Fibroblast of mammary gland (primary cell): ENCODE data around the gene P2RX7.

Experiments used
- DNase-seq: peaks from one replicate; pipeline ENCODE4 v3.0.0-alpha.2; 2010; ENCODE audit warnings: low read depth
- H3K4me3 ChIP-seq: 2 replicates; pipeline ENCODE4 v1.5.1; 2011; ENCODE audit warnings: low read depth, mild to moderate bottlenecking, low read length, moderate library complexity; ENCODE audit not compliant: control insufficient read depth
- TF ChIP-seq, protein P1 (sequence below): conservative IDR thresholded peaks from 2 replicates; pipeline ENCODE4 v1.5.1; 2011; ENCODE audit warnings: low read depth, low read length, inconsistent platforms; ENCODE audit not compliant: control insufficient read depth, insufficient read depth

Gene P2RX7

DNA sequence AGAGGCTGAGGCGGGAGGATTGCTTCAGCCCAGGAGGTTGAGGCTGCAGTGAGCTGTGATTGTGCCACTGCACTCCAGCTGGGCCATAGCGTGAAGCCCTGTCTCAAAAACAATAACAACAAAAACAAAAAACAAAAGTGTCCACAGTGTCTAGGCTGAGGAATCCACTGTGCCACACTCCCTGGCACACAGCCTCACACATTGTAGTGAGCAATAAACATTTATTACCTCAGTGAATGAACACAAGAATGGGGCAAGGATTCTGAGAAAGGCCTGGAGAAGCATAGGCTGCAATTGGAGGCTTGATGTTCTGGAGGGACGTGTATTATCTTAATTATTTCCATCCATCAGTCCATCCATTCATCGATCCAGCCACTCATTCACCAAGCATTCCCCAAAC, 17.1 kb upstream of the P2RX7 start:
- DNase-seq: no peak
- TF ChIP-seq, protein P1, sequence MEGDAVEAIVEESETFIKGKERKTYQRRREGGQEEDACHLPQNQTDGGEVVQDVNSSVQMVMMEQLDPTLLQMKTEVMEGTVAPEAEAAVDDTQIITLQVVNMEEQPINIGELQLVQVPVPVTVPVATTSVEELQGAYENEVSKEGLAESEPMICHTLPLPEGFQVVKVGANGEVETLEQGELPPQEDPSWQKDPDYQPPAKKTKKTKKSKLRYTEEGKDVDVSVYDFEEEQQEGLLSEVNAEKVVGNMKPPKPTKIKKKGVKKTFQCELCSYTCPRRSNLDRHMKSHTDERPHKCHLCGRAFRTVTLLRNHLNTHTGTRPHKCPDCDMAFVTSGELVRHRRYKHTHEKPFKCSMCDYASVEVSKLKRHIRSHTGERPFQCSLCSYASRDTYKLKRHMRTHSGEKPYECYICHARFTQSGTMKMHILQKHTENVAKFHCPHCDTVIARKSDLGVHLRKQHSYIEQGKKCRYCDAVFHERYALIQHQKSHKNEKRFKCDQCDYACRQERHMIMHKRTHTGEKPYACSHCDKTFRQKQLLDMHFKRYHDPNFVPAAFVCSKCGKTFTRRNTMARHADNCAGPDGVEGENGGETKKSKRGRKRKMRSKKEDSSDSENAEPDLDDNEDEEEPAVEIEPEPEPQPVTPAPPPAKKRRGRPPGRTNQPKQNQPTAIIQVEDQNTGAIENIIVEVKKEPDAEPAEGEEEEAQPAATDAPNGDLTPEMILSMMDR: no peak

DNA sequence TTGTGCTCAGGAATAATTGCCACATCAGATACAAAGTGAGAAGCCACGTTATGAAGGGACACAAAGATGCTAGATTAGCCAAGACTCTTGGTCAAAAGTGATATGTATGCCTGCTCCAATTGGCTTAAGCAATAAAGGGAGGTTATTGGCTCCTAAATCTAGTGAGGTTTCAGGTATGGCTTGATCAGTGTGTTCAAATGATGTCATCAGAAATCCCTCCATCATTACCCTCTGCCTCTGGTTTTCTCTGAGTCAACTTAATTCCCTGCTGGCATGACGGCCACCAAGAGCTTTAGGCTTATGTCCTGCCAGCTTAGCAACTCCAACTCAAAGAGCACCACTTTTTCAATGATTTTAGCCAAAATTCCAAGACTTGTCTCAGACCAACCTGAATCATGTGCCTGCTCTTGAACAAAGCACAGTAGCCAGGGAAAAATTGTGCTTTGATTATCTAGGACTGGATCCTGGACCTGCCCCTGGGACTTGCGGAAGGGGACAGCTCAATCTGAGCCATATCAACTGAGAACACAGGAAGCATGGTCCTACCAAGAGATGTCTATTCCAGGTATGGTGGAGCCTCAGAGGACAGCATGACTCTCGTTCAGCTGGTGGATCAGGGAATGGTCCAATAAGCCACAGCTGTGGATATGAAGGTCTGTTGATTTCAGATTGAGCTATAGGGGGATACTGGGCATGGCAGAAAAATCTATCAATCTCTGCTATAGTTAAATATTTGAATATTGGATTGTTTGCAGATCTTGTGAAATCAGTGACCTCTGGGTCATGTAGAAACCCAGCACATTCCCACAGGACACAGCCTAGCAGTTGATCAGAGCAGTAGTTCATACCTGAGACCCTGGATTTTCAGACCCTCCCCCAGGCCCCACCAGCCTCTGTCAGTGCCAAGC, 16.1 kb upstream of the P2RX7 start:
- no peak for DNase-seq
- TF ChIP-seq, protein P1: no peak
- H3K4me3 ChIP-seq: no peak overlapping the region

More for the DNA sequence above, 17.1 kb upstream of the P2RX7 start:
- no peak overlapping the region for H3K4me3 ChIP-seq

DNA sequence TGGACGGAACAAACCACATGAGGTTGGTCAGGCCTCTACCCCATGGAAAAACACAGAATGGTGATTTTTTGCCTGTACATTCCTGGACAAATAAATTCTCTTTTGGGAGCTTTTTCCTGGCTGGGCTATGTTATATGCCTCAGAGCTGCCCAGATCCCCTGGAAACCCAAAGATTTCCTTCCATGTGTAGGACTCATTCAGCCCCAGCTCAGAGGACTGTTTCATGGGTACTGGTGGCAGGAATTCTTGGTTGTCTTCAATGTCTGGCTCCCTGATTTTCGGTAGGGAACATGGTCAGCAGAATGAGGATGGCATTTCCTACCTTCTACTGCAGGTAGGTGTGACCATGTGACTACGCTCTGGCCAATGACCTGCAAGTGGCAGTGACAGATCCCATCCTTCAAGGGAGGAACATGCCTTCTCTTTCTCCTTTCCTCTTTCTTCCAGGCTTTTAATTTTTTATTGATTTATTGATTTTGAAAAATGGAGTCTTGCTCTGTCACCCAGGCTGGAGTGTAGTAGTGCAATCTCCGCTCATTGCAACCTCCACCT, 15.4 kb upstream of the P2RX7 start:
- TF ChIP-seq, protein P1: no peak
- DNase-seq: no peak
- H3K4me3 ChIP-seq: no peak overlapping the region

DNA sequence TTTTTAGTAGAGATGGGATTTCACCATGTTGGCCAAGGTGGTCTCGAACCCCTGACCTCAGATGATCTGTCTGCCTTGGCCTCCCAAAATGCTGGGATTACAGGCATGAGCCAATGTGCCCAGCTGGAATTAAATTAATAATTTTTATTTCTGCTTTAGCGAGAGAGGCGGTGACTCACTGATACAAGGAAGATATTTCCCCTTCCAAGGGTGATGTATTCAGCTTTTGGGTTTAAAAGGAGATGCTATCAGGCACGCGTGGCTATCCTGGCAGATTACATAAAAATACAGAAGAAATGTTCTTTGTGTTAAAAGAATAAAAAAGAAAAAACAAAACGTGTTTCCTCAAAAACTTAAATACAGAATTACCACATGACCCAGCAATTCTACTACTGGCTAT, 12.4 kb upstream of the P2RX7 start:
- no peak overlapping the region for H3K4me3 ChIP-seq
- no peak for DNase-seq
- TF ChIP-seq, protein P1: no peak

DNA sequence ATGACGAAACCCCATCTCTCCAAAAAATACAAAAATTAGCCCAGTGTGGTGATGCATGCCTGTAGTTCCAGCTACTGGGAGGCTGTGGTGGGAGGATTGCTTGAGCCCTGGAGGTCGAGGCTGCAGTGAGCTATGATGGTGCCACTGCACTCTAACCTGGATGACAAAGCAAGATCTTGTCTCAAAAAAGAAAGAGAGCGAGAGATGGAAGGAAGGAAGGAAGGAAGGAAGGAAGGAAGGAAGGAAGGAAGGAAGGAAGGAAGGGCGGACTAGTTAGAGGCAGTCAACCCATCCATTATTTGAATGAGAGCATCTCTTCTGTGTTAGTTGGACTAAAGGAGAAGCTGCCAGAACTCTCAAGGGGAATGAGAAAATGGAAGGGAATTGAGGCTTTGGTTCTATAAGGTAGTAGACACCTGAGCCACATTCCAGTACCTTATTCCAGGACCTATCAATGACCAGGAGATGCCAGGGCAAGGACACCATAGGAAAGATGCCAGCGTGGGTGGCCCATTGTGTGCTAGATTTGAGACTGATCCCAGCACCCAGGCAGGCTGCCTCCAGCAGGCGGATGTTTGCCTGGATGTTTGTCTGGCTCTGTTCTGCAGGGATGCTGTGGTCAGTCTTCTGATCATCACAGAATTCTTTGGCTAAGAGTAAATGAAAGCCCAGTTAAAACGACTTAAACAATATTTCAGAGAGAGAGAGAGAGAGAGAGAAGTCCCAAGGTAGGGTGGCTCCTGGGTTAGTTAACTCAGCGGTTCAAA, 11.5 kb upstream of the P2RX7 start:
- H3K4me3 ChIP-seq: no peak overlapping the region
- TF ChIP-seq, protein P1: no peak
- DNase-seq: no peak

DNA sequence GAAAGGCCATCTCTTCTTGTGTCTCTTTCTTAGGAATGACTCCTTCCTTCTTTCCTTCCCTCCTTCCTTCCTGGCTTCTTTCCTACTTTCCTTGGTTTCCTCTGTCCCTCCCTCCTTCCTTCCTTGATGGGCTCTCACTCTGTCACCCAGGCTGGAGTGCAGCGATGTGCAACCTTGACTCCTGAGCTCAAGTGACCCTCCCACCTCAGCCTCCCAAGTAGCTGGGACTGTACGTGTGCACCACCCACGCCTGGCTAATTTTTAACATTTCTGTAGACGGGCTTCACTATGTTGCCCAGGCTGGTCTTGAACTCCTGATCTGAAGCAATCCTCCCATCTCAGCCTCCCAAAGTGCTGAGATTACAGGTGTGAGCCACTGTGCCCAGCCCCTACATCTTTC, 10.9 kb upstream of the P2RX7 start:
- TF ChIP-seq, protein P1: no peak
- no peak overlapping the region for H3K4me3 ChIP-seq
- DNase-seq: no peak
